Measurements from ENCODE around the gene PCBP2.

DNA sequence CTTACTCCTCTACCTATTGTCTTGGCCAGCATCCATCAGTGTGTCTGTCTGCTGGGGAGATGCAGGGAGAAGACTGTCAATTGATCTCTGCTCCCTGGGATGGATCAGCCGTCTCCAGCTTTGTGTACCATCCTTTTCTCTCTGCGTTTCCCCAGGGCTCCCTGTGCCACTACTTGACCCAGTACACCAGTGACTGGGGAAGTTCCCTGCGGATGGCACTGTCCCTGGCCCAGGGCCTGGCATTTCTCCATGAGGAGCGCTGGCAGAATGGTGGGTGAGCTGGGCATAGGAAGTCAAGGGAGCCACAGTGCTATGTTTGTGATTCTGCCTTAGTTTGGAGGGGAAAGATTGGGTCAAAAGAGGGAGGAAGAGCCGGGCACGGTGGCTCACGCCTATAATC, 23.2 kb upstream of the PCBP2 start:
- TF ChIP-seq SIN3A (IDR thresholded peaks at IDR 0.05; ENCODE audit: borderline replicate concordance, insufficient read depth, low read length) (no peak), POLR2AphosphoS5 (IDR thresholded peaks at IDR 0.05; ENCODE audit: low read depth, low read length) (no peak), TAF1 (IDR thresholded peaks at IDR 0.05; ENCODE audit: borderline replicate concordance, insufficient read depth, low read length) (no peak)
- TF ChIP-seq, protein P1, sequence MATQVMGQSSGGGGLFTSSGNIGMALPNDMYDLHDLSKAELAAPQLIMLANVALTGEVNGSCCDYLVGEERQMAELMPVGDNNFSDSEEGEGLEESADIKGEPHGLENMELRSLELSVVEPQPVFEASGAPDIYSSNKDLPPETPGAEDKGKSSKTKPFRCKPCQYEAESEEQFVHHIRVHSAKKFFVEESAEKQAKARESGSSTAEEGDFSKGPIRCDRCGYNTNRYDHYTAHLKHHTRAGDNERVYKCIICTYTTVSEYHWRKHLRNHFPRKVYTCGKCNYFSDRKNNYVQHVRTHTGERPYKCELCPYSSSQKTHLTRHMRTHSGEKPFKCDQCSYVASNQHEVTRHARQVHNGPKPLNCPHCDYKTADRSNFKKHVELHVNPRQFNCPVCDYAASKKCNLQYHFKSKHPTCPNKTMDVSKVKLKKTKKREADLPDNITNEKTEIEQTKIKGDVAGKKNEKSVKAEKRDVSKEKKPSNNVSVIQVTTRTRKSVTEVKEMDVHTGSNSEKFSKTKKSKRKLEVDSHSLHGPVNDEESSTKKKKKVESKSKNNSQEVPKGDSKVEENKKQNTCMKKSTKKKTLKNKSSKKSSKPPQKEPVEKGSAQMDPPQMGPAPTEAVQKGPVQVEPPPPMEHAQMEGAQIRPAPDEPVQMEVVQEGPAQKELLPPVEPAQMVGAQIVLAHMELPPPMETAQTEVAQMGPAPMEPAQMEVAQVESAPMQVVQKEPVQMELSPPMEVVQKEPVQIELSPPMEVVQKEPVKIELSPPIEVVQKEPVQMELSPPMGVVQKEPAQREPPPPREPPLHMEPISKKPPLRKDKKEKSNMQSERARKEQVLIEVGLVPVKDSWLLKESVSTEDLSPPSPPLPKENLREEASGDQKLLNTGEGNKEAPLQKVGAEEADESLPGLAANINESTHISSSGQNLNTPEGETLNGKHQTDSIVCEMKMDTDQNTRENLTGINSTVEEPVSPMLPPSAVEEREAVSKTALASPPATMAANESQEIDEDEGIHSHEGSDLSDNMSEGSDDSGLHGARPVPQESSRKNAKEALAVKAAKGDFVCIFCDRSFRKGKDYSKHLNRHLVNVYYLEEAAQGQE (IDR thresholded peaks at IDR 0.05; ENCODE audit: insufficient read depth in 1 of 2, low read depth in 2 of 2, low read length in 2 of 2), result no peak
